Activated CD4-positive, alpha-beta memory T cell treated with anti-CD3 and anti-CD28 coated beads, Interleukin-2, amount 10 ng/mL, durations not matched to agents 7 days and 5 days (primary cell): Measurements from ENCODE around the gene SNRPD3. TPM values are rescaled to one million over a fixed set of nuclear protein-coding genes. Genes with fewer than 3 reads are reported as not detected.
A peak's percentile ranks its signal among the peaks of the same experiment; 100 is the strongest.
"Not testable (repeated sequence)": the region's sequence is repeated elsewhere in the genome, so short reads cannot be mapped to it uniquely, and the experiment has no call there.

Source experiments
- CTCF ChIA-PET: fragments of 350-600 bp; sonication (Branson Sonifier 250); formaldehyde crosslinking; loops from one replicate; lab custom pipeline; 2021; ENCODE audit warnings: antibody characterized with exemption, inconsistent platforms; lab: Charles Lee
- POLR2A ChIA-PET: fragments of 350-600 bp; sonication (Branson Sonifier 250); formaldehyde crosslinking; loops from one replicate; lab custom pipeline; 2021; ENCODE audit warnings: antibody characterized with exemption; lab: Charles Lee
- DNase-seq: peaks from one replicate; pipeline ENCODE4 v3.0.0-alpha.2; 2020
- H3K27ac Mint-ChIP-seq: one replicate; pipeline ENCODE4 v1.8.0; 2021; ENCODE audit warnings: mild to moderate bottlenecking, mixed read lengths
- H3K27me3 Mint-ChIP-seq: one replicate; pipeline ENCODE4 v1.8.0; 2021; ENCODE audit warnings: mixed read lengths
- H3K36me3 Mint-ChIP-seq: one replicate; pipeline ENCODE4 v1.8.0; 2021; ENCODE audit warnings: low read depth, mixed read lengths
- H3K4me1 Mint-ChIP-seq: one replicate; pipeline ENCODE4 v1.8.0; 2021; ENCODE audit warnings: mixed read lengths
- H3K4me3 Mint-ChIP-seq: one replicate; pipeline ENCODE4 v1.8.0; 2021; ENCODE audit warnings: mild to moderate bottlenecking, mixed read lengths
- H3K9me3 Mint-ChIP-seq: one replicate; pipeline ENCODE4 v1.8.0; 2021; ENCODE audit warnings: mixed read lengths
- total RNA-seq, 2 experiments: library from RNA; stranded (reverse); gene quantifications; one replicate each; pipeline ENCODE4 v1.2.3, GENCODE V29; 2021

Gene SNRPD3
- total RNA-seq, 2 experiments from 2014 or later = 87.1 to 93.5 TPM

DNA sequence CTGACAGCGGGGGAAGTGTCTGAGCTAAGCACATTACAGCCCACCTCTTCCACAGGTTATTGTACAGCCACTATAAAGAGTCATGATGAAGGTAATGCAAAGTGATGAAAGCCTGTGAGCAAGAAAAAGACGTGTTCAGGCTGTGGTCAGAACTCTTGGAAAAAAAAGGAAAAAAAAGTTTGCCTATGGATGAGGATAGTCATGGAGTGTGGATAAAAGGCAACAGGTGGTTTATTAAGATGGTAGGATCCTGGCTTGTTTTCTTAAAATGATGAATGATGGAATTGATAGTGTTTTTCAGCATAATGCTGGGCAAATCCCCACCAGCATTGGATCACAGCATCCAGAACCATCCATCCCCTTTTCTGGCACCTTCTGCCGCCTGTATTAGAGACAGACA is 37.6 kb upstream of the SNRPD3 start:
- CTCF ChIA-PET = interaction anchor here (1.3 to 1.5 kb wide), 2 partner anchors 9 to 11 kb away, joined by 3 to 5 read pairs; no protein-coding TSS in a partner anchor
- no peak overlapping the region for H3K27ac Mint-ChIP-seq
- no peaks in the 10 kb centered on the region for H3K36me3 Mint-ChIP-seq
- DNase-seq = no peak
- H3K27me3 Mint-ChIP-seq = peaks cover 16% of the 10 kb centered on the region
- no peaks in the 10 kb centered on the region for H3K9me3 Mint-ChIP-seq
- H3K4me1 Mint-ChIP-seq = peaks cover 6% of the 10 kb centered on the region
- POLR2A ChIA-PET = interaction anchor here (1.4 kb wide), 1 partner anchor 36 kb away, joined by 3 read pairs; no protein-coding TSS in a partner anchor
- H3K4me3 Mint-ChIP-seq = no peak overlapping the region

GRCh38 chr22:24518771-24519485 is 36.9 kb upstream of the SNRPD3 start:
- peaks cover 16% of the 10 kb centered on the region for H3K27me3 Mint-ChIP-seq
- CTCF ChIA-PET = interaction anchor here (1.5 kb wide), 1 partner anchor 11 kb away, joined by 3 read pairs; no protein-coding TSS in a partner anchor
- H3K4me3 Mint-ChIP-seq = no peak overlapping the region
- no peak for DNase-seq
- H3K27ac Mint-ChIP-seq = no peak overlapping the region
- no peaks in the 10 kb centered on the region for H3K36me3 Mint-ChIP-seq
- H3K9me3 Mint-ChIP-seq = no peaks in the 10 kb centered on the region
- POLR2A ChIA-PET = interaction anchor here (1.4 kb wide), 1 partner anchor 35 kb away, joined by 3 read pairs; no protein-coding TSS in a partner anchor
- H3K4me1 Mint-ChIP-seq = peaks cover 6% of the 10 kb centered on the region

GRCh38 chr22:24519496-24519895 is 36.3 kb upstream of the SNRPD3 start:
- DNase-seq = no peak
- Mint-ChIP-seq H3K4me1 (peaks cover 6% of the 10 kb centered on the region), H3K9me3 (no peaks in the 10 kb centered on the region), H3K36me3 (no peaks in the 10 kb centered on the region), H3K4me3 (no peak overlapping the region), H3K27ac (no peak overlapping the region), H3K27me3 (peaks cover 16% of the 10 kb centered on the region)
- POLR2A ChIA-PET = no interaction called here
- CTCF ChIA-PET = interaction anchor here (1.5 kb wide), 1 partner anchor 10 kb away, joined by 3 read pairs; no protein-coding TSS in a partner anchor

GRCh38 chr22:24521791-24522245 is 34.0 kb upstream of the SNRPD3 start:
- POLR2A ChIA-PET = interaction anchor here (0.9 kb wide), 1 partner anchor 94 kb away, joined by 3 read pairs; the partner anchor contains the start of gene ADORA2A
- no peaks in the 10 kb centered on the region for H3K36me3 Mint-ChIP-seq
- no peak overlapping the region for H3K4me3 Mint-ChIP-seq
- no peaks in the 10 kb centered on the region for H3K9me3 Mint-ChIP-seq
- H3K27me3 Mint-ChIP-seq = peaks cover 13% of the 10 kb centered on the region
- H3K4me1 Mint-ChIP-seq = peaks cover 16% of the 10 kb centered on the region
- peak; percentile 52 for DNase-seq
- CTCF ChIA-PET = interaction anchor here (0.5 to 4.3 kb wide), 14 partner anchors 9 to 323 kb away, joined by 3 to 36 read pairs (median 6); partner anchors contain the start of gene ADORA2A
- H3K27ac Mint-ChIP-seq = no peak overlapping the region

DNA sequence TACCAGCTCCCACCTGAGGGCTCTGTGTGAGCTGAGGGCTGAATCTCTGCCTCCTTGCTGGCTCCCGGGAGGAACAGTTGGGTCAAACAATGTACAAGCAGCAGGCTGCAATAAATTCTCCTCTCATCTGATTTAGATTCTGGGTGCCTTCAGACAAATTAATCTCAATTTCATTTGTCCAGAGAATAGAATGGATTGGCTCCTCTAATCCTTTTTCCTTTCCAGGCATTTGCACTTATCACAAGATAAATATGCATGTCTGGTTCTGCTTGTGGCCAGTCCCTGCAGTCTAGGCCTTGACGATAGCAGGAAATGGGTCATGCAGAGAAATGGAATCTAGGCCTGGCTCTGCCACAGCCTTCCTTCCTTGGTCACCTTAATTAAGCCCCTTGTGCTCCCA is 31.9 kb upstream of the SNRPD3 start:
- Mint-ChIP-seq H3K4me3 (no peak overlapping the region), H3K4me1 (peaks cover 16% of the 10 kb centered on the region), H3K36me3 (no peaks in the 10 kb centered on the region), H3K9me3 (no peaks in the 10 kb centered on the region), H3K27ac (no peak overlapping the region), H3K27me3 (peaks cover 3% of the 10 kb centered on the region)
- POLR2A ChIA-PET = interaction anchor here (1.2 to 1.4 kb wide), 2 partner anchors 38 to 102 kb away, joined by 3 to 5 read pairs; no protein-coding TSS in a partner anchor
- CTCF ChIA-PET = interaction anchor here (1.1 to 4.3 kb wide), 5 partner anchors 10 to 198 kb away, joined by 3 to 36 read pairs (median 5); partner anchors contain the start of gene ADORA2A
- no peak for DNase-seq

- POLR2A ChIA-PET = no interaction called here
Observed at GRCh38 chr22:24525416-24526037, 30.3 kb upstream of the SNRPD3 start.

DNA sequence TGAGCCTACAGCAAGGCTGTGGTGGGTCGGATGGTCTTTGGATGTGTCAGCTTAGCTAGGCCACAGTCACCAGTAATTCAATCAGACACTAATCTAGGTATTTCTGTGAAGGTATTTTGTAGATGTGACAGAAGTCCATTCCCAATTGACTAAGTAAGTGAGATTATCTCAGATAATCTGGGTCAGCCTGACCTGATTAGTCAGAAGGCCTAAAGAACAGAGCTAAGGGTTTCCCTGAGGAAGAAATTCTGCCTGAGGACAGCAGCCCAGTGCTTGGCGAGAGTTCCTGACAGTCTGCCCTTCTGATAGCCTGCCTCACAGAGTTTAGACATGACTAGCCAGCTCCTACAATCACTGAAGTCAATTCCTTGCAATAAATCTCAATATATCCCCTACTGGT is 29.6 kb upstream of the SNRPD3 start:
- Mint-ChIP-seq H3K27ac (no peak overlapping the region), H3K36me3 (no peaks in the 10 kb centered on the region), H3K4me1 (peaks cover 17% of the 10 kb centered on the region), H3K9me3 (no peaks in the 10 kb centered on the region), H3K4me3 (no peak overlapping the region), H3K27me3 (peaks cover 3% of the 10 kb centered on the region)
- ChIA-PET POLR2A (no interaction called here), CTCF (interaction anchor here (0.6 to 1.9 kb wide), 10 partner anchors 13 to 204 kb away, joined by 3 to 6 read pairs (median 3); partner anchors contain the start of gene ADORA2A)
- DNase-seq = no peak

More at GRCh38 chr22:24525416-24526037, 30.3 kb upstream of the SNRPD3 start:
- Mint-ChIP-seq H3K27ac (no peak overlapping the region), H3K4me3 (no peak overlapping the region), H3K9me3 (no peaks in the 10 kb centered on the region), H3K27me3 (peaks cover 5% of the 10 kb centered on the region), H3K4me1 (peaks cover 17% of the 10 kb centered on the region), H3K36me3 (no peaks in the 10 kb centered on the region)
- DNase-seq = peak; percentile 90
- CTCF ChIA-PET = interaction anchor here (0.6 to 4.3 kb wide), 10 partner anchors 13 to 203 kb away, joined by 3 to 36 read pairs (median 3); partner anchors contain the start of gene ADORA2A

DNA sequence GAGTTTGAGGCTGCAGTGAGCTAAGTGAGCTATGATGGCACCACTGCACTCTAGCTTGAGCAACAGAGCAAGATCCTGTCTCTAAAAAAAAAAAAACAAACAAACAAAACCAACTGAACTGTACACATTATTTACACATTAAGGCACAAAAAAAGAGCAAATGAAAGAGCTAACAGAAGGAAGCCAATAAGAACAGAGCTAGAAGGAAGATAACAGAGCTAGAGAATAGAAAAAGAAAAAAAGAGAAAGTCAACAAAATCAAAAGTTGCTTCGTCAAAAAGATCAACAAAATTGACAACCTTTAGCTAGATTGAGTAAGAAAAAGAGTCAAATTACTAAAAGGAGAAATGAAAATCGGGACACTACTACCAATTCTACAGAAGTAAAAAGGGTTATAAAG is 25.9 kb upstream of the SNRPD3 start:
- POLR2A ChIA-PET = interaction anchor here (1.2 to 1.7 kb wide), 2 partner anchors 23 to 25 kb away, joined by 3 to 10 read pairs; partner anchors contain the start of gene GUCD1
- CTCF ChIA-PET = interaction anchor here (1.0 to 1.9 kb wide), 5 partner anchors 8 to 517 kb away, joined by 3 to 4 read pairs (median 4); no protein-coding TSS in a partner anchor
- H3K4me1 Mint-ChIP-seq = peaks cover 10% of the 10 kb centered on the region

DNA sequence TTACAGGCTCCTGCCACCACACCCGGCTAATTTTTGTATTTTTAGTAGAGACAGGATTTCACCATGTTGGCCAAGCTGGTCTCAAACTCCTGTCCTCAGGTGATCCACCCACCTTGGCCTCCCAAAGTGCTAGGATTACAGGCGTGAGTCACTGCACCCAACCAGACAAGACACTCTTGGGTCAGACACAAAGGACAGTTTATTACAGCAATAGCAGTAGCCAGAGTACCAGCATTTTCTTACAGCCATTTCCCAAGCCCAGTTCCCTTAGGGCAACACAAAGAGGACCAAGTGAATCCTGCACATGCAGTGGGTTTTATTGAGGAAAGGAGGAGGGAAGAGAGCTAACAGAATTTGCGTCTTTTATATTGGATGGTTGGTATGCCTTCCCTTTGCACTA is 24.8 kb upstream of the SNRPD3 start:
- H3K4me3 Mint-ChIP-seq, H3K27ac Mint-ChIP-seq, H3K9me3 Mint-ChIP-seq, H3K36me3 Mint-ChIP-seq, DNase-seq, H3K4me1 Mint-ChIP-seq, H3K27me3 Mint-ChIP-seq: not testable (repeated sequence)
- CTCF ChIA-PET = interaction anchor here (1.9 kb wide), 1 partner anchor 9 kb away, joined by 4 read pairs; no protein-coding TSS in a partner anchor
- POLR2A ChIA-PET = interaction anchor here (0.7 to 1.7 kb wide), 5 partner anchors 13 to 96 kb away, joined by 3 to 10 read pairs (median 3); partner anchors contain the start of gene GUCD1

More for the DNA sequence above, 25.9 kb upstream of the SNRPD3 start:
- H3K9me3 Mint-ChIP-seq = no peaks in the 10 kb centered on the region
- DNase-seq = no peak
- H3K36me3 Mint-ChIP-seq = no peaks in the 10 kb centered on the region
- no peak overlapping the region for H3K27ac Mint-ChIP-seq
- H3K4me3 Mint-ChIP-seq = no peak overlapping the region
- peaks cover 3% of the 10 kb centered on the region for H3K27me3 Mint-ChIP-seq

- Mint-ChIP-seq H3K4me3 (no peak overlapping the region), H3K36me3 (no peaks in the 10 kb centered on the region), H3K27me3 (peaks cover 3% of the 10 kb centered on the region), H3K4me1 (peaks cover 1% of the 10 kb centered on the region), H3K9me3 (no peaks in the 10 kb centered on the region), H3K27ac (no peak overlapping the region)
- ChIA-PET POLR2A (no interaction called here), CTCF (no interaction called here)
- DNase-seq = no peak
Observed at GRCh38 chr22:24532075-24532474, 23.7 kb upstream of the SNRPD3 start.

- Mint-ChIP-seq H3K36me3 (peaks cover 11% of the 10 kb centered on the region), H3K4me3 (no peak overlapping the region), H3K4me1 (no peaks in the 10 kb centered on the region), H3K27ac (no peak overlapping the region), H3K27me3 (no peaks in the 10 kb centered on the region), H3K9me3 (no peaks in the 10 kb centered on the region)
- POLR2A ChIA-PET = interaction anchor here (1.8 kb wide), 1 partner anchor 20 kb away, joined by 3 read pairs; the partner anchor contains the start of gene GUCD1
- DNase-seq = no peak
- CTCF ChIA-PET = no interaction called here
Observed at GRCh38 chr22:24535348-24535747, 20.5 kb upstream of the SNRPD3 start.

DNA sequence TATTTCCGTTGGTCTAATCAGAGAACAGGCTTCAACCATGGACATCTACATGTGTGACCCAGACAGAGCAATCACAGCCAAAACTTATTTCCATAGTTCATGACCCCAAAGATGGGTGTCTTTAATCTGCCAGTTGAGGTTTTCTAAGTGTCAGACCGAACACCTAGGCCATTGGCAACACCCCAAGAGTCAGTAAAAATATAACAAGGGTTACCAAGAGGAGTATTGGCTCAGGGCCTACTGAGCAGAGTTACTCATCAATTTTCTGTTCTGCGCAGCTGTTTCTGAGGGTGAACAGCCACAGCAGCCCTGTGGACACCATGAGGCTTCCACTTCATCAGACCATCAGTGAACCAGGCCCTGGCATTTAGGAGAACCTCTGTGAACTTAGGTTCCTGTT is 19.7 kb upstream of the SNRPD3 start:
- Mint-ChIP-seq H3K9me3 (no peaks in the 10 kb centered on the region), H3K4me3 (no peak overlapping the region), H3K27me3 (no peaks in the 10 kb centered on the region), H3K27ac (no peak overlapping the region), H3K4me1 (no peaks in the 10 kb centered on the region), H3K36me3 (peaks cover 18% of the 10 kb centered on the region)
- no peak for DNase-seq
- ChIA-PET CTCF (no interaction called here), POLR2A (interaction anchor here (1.8 kb wide), 1 partner anchor 19 kb away, joined by 3 read pairs; the partner anchor contains the start of gene GUCD1)
